Measurements from ENCODE around the gene UBE2A.

GRCh38 chrX:119625843-119626242 is 51.5 kb downstream of the UBE2A start:
- TF ChIP-seq CTCF (IDR thresholded peaks at IDR 0.05): no peak
- TF ChIP-seq ZFX (IDR thresholded peaks at IDR 0.05; ENCODE audit: borderline replicate concordance): no peak
